Jurkat, Clone E6-1 (cell line): ENCODE measurements around the gene OR8I2. TPM values are rescaled to one million over a fixed set of nuclear protein-coding genes. Genes with fewer than 3 reads are reported as not detected.
"Not testable (repeated sequence)": the region's sequence is repeated elsewhere in the genome, so short reads cannot be mapped to it uniquely, and the experiment has no call there.

Experiments used
- DNase-seq: peaks from one replicate; pipeline ENCODE4 v3.0.0-alpha.2; 2011; ENCODE audit warnings: low read depth, low spot score
- H3K4me3 ChIP-seq: 2 replicates; pipeline ENCODE4 v1.5.1; 2011; ENCODE audit warnings: mild to moderate bottlenecking, low read length, control low read depth, moderate library complexity
- polyA plus RNA-seq: library from polyadenylated mRNA; unstranded; fragments of >200 nt; gene quantifications from one replicate; pipeline ENCODE4 v1.2.1, GENCODE V29; 2012; ENCODE audit warnings: missing spikeins; ENCODE audit not compliant: insufficient read length, insufficient read depth

OR8I2 gene
- polyA plus RNA-seq = not detected

GRCh38 chr11:56093008-56093407 lies at the start of gene OR8I2:
OR8I2 (plus strand) TSS chr11:56093308; CDS start chr11:56093308, 0 bp downstream.
- no peak for DNase-seq
- H3K4me3 ChIP-seq = no peak within 1 kb of the TSS

- no peak for DNase-seq
These were observed 47.6 kb upstream of the OR8I2 start for GRCh38 chr11:56045538-56045937.

GRCh38 chr11:56048480-56048879 lies 44.6 kb upstream of the OR8I2 start:
- H3K4me3 ChIP-seq = no peak overlapping the region
- no peak for DNase-seq

More at GRCh38 chr11:56045538-56045937, 47.6 kb upstream of the OR8I2 start:
- H3K4me3 ChIP-seq = no peak overlapping the region

GRCh38 chr11:56049487-56049886 lies 43.6 kb upstream of the OR8I2 start:
- H3K4me3 ChIP-seq = no peak overlapping the region
- DNase-seq = no peak

- not testable (repeated sequence) for H3K4me3 ChIP-seq, DNase-seq
These were observed 36.7 kb upstream of the OR8I2 start for GRCh38 chr11:56056366-56056765.

GRCh38 chr11:56057661-56058237 lies 35.4 kb upstream of the OR8I2 start:
- not testable (repeated sequence) for H3K4me3 ChIP-seq, DNase-seq

- H3K4me3 ChIP-seq, DNase-seq: not testable (repeated sequence)
These were observed 34.8 kb upstream of the OR8I2 start for GRCh38 chr11:56058260-56058780.

GRCh38 chr11:56066980-56067379 lies 26.1 kb upstream of the OR8I2 start:
- no peak for DNase-seq
- H3K4me3 ChIP-seq = no peak overlapping the region

- DNase-seq = peak; percentile 24
- H3K4me3 ChIP-seq = no peak overlapping the region
These were observed 3.4 kb upstream of the OR8I2 start for GRCh38 chr11:56089697-56090096.

- H3K4me3 ChIP-seq = no peak within 1 kb of the TSS
These were observed 10.2 kb downstream of the OR8I2 start, which contains the start of gene OR8H2 for GRCh38 chr11:56103210-56103737. OR8H2 (plus strand) TSS chr11:56103687; CDS start chr11:56105043, 1,356 bp downstream.

GRCh38 chr11:56122073-56122472 lies 29.0 kb downstream of the OR8I2 start, which contains the start of gene OR8H3:
OR8H3 (plus strand) TSS chr11:56122373; CDS start chr11:56122373, 0 bp downstream.
- H3K4me3 ChIP-seq = no peak within 1 kb of the TSS
- no peak for DNase-seq

More at GRCh38 chr11:56103210-56103737, 10.2 kb downstream of the OR8I2 start, which contains the start of gene OR8H2:
- no peak for DNase-seq

GRCh38 chr11:56140151-56140661 lies 47.1 kb downstream of the OR8I2 start, which contains the start of gene OR8J3:
OR8J3 (minus strand) TSS chr11:56140201; CDS start chr11:56137718, 2,483 bp downstream.
- DNase-seq = no peak
- no peak within 1 kb of the TSS for H3K4me3 ChIP-seq

- DNase-seq = not testable (repeated sequence)
These were observed 50.6 kb downstream of the OR8I2 start for GRCh38 chr11:56143681-56144080.

More at GRCh38 chr11:56143681-56144080, 50.6 kb downstream of the OR8I2 start:
- H3K4me3 ChIP-seq = not testable (repeated sequence)
